Activated CD8-positive, alpha-beta memory T cell treated with anti-CD3 and anti-CD28 coated beads for 24 hours (primary cell): ENCODE data around the gene UNC5A.

Source experiments
- DNase-seq: peaks from one replicate; pipeline ENCODE4 v3.0.0-alpha.2; 2020

Gene UNC5A

DNA sequence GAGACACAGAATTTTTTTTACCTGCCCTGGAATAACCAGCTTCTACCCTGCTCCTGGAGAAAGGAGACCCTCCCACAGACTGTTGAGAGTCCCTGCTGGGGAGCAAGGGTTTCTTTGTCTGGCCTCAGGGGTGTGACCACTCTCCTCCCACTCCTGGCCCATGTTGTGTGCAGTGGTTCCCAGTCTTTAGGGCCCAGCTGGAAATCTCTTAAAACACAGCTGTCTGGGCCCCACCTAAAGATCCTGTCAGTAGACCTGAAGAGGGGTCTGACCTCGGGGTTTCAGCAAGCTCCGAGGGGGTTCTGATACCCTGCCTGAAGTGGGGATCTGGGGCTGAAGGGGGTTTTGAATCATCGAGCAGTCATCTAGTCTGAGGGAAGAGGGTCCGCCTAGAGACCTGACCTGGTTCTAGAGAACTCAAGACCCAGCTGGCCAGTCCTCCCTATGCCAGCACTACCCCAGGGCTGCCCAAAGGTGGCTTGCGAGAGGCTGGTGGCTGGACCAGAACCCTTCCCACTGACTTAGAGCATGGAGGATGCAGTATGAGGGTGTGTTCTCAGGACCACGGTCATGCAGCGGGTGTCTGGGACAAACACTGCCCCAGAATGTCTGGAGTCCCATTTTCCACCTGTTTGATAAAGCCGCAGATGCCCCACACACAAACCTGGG, 8.1 kb upstream of the UNC5A start:
- DNase-seq: no peak

GRCh38 chr5:176803068-176803942, 7.1 kb upstream of the UNC5A start:
- no peak for DNase-seq

- no peak for DNase-seq
Observed at GRCh38 chr5:176803943-176804498, 6.3 kb upstream of the UNC5A start.

DNA sequence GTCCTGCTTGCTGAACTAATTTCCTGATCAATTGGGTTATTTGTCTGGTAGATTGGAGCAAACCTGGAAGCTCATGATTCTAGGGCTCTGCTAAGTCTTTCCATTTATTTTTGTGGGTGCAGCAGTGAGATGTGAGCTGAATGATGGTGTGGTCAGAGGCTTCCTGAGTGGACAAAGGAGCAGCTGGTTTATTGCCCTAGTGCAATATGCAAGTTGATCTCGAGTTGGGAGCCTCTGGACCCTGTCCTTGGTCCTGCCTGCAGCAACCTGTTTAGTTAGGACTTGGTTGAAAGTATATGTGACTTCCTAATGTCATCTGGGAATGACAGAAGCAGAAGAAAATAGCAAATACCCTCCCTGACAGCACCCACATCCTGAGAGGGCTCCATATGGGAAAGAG, 4.2 kb upstream of the UNC5A start:
- DNase-seq: no peak

- no peak for DNase-seq
Observed at GRCh38 chr5:176809544-176810080, 747 bp upstream of the UNC5A start.

DNA sequence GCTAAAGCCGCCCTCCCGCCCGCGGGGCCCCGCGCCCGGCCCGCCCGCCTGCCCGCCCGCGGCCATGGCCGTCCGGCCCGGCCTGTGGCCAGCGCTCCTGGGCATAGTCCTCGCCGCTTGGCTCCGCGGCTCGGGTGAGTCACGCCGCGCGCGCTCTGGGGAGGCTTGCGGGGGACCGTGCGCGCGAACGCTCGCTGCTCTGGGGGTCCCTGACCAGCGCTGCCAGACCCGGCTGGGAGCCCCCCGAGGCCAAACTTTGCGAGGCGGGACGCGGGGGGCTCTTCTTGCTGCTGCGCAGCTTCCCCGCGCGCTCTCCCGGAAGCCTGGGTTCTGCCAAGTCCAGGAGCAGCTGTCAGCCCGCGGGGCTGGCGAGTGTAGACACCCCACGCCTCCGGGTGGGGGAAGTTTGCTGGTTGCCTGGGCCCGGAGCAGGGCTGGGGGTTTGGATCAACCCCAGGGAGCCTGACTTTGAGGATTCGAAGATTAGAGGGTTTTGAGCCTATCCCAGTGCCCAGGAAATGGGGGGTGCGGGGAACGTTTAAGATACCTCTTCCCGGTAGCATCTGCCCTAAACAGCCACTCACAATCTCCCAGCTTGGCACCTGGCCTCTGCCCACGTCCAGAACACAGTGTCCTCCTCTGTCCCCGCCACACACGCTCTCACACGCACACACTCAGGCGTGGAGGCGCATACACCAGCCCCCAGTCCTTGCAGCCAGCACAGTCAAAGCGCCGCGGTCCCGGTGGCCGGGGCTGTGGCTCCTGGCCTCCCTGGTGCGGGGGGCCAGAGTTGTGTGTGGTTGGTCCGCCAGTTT, 535 bp downstream of the UNC5A start:
- no peak for DNase-seq

DNA sequence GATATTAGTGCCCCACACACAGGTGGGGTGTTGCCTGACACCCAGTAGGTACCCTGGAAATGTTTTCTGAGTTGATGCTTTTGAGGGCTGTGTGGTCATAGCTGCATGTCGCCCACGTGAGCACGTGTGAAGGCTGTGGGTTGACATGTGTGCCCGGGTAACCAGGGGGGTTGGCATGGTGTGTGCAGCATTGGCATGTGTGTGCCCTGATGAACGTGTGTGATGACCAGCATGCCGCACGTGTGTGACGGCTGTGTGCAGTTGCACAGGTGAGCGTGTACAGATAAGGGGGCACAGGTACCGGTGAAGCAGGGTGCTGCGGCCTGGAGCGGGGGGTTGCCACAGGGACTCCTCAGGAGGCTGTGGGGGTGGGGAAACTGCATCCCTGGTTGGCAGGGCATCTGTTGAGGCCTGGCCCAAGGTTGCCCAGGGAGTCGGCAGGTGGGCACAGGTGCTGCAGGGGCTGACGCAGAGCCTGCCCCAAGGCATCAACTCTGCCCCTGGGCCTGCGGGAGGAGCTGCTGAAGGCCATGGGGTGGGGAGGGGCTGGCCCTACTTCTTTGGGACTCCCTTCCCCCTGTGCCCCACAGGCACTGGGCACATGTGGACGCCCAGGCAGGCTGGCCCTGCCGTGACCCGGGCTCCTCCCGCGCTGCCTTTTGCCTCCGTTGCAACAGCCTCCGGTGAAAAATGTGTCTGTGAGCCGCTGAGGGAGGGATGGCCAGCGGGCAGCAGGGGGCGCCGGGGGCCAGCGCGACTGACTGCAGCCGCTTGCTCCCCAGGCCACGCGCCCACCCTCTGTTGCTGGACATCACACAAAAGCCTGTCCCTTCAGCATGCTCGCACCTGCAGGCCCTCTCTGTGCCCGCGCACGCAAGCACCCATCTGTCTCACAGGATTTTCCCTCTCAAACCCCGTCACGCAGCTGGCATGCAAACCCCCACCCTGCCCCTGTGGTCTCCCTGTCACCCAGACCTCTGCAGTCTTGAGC, 2.2 kb downstream of the UNC5A start:
- DNase-seq: no peak

GRCh38 chr5:176813587-176814312, 3.4 kb downstream of the UNC5A start:
- no peak for DNase-seq

DNA sequence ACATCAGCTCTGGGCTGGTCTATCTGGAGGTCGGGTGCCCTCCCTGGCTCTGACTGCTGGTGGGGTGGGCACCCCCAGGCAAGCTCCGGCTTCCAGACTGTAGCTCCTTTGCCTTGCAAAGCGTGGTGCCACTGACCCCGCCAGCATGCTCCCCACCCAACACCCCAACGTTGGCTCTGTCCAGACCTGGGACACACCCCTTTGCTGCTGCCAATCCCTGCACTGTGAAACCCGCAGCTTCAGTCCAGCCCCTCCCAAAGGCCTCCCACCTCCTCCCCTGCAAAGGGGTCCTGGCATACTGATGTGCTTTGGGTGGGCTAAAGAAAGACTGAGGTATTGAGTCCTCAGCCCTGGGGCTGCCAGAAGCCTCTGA, 3.9 kb downstream of the UNC5A start:
- no peak for DNase-seq

DNA sequence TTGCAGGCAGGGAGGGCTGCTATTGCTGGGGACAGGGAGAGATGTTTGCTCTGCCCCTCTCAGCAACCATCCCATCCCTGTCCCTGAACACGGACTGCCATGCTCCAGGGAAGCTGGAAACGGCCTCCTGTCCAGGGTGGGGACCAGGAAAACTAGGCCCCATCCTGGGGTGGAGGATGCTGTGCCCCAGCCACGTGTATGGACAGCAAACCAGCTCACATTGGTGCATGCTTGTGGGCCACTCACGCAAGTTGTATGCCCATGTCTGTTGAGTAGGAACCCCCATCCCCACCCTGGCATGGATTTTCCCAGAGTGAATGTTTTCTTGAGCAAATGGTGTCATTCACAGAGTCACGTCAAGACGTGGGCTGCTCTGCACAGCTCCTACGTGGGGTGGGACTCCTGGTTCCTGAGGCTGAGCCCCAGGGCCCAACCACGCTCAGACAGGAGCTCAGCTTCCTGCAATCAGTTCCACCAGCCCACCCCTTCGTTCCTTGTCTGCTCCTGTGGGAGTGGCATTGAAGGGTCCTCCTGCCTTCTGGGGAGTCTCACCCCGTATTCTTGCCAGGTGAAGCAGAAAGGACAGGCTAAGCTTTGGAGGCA, 4.6 kb downstream of the UNC5A start:
- DNase-seq: no peak

DNA sequence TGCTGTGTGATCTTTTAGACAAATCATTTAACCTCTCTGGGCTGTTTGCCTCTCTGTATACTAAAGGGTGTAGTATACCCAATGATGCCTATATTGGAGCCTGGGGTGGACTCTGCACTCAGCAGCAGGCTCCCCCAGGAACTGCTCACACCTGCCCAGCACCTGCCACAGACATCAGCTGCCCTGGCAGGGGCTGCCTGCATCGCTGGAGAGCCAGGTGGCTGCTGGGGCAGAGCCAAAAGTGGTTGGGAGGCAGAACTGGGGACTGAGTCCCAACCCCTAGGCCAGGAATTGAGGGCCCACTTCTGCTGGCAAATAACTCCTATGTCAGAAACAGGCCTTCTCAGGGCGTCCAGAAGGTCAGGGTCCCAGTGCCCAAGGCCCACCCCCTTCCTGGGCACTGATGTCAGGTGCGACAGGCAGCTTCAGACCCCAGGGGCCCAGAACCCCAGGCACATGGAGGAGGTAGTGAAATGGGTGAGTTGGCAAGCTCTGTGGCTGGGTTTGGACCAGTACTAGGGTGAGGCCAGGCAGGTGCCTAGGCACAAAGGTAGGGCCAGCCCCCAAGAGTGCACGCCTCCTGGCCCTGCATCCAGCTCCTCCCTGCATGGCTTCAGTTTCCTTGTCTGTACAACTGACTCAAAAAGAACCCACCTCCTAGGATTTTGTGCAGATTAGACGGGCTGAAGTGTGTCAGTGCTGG, 5.8 kb downstream of the UNC5A start:
- DNase-seq: no peak

DNA sequence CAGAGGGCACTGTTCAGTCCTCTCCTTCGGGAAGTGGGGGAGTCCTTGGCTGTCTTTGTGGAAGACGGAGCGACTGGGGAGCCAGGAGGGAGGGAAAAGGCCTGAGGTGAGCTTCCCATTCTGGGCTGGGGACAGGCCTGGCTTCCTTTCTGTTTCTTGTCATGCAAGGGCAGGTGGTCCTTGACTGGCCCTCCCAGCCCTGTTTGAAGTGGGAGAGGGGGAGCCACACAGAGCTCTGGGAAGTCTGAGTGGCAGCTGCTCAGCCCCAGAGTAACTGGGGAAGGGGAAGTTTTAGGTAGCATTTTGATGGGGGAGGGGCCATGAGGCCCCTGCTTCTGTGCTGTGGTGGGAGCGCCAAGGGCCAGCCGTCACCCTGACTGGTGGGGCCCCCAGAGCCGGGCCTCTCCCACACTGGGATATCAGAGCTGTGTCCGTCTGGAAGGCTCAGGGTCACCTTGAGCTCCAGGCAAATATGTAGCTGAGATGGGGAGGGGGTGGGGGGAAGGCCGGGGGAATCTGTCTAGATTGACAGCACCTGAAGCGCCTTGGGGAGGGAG, 6.5 kb downstream of the UNC5A start:
- DNase-seq: no peak

DNA sequence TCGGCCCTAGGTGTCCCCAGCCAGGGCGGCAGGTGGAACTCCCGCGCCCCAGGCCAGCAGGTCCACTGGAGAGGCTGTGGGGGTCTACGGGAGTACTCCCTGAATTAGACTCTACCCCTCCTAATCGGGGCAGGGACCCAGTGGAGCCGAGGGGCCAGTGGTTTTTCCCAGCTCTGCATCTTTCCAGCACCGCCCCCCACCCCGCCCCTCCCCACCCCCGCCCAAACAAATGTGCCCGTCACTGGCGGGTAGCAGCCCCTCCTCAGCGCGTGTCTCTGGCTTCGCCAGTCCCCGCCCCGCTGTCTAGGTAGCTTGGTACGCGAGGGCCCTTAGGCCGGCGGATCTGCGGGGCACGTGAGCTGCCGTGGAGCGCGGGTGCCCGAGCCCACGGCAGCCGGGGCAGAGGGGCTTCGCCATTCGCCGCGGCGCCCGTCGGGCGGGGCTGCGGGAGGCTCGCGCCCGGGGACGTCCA, 7.0 kb downstream of the UNC5A start:
- DNase-seq: no peak

DNA sequence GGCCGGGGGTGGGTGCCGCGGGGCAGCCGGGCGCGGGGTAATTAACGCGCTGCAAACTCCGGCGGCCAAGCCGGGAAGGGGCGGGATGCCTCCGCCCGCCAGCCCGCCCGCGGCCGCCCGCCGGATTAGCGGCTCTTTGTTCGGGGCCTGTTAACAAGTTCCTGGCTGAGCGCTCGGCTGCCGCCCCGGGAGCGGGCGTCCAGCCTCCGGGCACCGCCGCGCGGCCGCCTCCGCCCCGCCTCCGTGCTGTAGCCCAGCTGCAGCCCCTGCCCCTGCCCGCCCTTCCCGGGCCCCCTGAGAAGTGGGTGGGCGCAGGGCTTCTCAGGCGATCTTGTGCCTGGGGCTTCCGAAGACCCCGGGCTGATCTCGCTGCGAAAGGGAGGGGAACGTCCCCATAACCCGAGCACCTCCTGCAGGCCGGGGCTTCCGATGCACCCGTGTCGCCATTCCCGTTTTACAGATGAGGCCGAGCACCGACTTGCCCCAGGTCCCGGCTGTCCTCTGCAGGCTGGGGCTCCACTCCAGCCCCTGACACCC, 7.5 kb downstream of the UNC5A start:
- no peak for DNase-seq

DNA sequence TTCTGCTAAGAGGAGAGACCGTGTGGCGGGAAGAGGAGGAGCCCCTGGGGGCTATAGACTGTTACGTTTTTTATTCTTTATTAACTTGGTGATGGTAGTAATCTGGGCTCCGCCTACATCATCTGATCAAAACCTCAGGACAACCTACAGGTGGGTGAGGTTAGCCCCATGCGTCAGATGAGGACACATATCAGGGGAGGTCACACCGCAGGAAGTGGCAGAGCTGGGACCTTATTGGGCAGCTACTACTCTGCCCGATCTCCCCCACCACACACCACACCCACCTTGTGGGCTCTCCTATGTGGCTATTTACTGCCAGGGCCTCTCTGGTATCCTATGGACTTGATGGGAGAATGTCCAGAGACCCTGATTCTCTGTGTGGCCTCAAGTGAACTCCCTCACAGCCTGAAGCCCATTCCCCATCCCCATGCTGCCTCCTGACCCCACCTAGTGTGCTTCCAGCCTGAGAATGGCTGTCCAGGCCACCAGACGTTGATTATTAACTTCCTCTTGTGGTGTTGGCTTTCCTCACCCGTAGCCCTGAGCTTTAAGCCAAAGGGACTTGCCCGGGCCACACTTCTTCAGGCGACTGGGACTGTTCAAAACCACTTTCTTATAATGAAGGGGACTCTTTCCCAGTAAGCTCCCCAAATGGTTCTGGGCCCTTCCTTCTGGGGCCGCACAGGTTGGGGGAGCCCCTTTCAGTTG, 8.2 kb downstream of the UNC5A start:
- DNase-seq: no peak

DNA sequence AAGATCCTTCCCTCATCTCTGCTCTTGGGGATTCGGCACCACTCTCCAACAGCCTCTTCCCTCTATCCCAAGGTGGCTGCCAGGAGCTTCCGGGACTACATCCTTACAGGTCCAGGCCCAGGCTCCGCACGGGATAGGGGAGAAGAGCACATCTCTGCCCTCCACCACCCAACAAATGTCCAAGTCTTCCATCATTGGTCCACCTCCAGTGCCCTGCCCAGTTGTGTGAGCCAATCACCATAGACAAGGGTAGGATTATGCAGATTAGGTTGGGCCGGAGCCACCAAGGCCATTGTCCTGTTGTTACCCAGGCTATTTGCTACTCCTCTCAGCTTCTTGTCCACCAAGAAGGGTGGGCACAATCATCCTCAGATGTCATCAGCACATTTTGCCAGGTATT, 9.1 kb downstream of the UNC5A start:
- no peak for DNase-seq

DNA sequence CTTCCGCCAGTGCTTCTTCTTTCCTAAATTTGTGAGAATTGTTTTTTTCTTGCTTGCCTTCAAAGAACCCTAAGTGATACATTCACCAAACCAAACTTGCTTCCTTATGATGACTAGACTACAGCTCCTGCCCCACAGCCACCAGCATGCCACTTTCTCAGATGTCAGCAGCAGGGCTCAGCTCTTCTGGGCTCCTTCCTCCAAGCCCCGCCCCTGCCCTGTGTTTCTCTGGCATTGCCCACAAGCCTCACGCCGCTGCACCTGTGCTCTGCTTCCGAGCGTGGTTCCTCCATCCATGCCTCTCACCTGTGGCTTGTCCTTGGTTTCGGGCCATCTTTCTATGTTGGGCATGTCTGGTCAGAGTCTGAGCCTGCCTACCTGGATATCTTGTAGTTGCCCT, 10.6 kb downstream of the UNC5A start:
- no peak for DNase-seq

- no peak for DNase-seq
Observed at GRCh38 chr5:176821441-176821840, 11.1 kb downstream of the UNC5A start.
